ENCODE results near the gene BORCS6. TPM values are rescaled to one million over a fixed set of nuclear protein-coding genes. Genes with fewer than 3 reads are reported as not detected.

BORCS6 gene
- total and polyA plus RNA-seq, 5 experiments from 2014 or later, result 15.1 to 22.6 (median 16.1) TPM

- peak overlapping the region in 9 of 10 donors; percentile 49 to 87 (median 68) for H3K4me3 Mint-ChIP-seq
- POLR2A ChIA-PET, result interaction anchor here (0.6 to 41.9 kb wide), 8 partner anchors 9 to 678 kb away, joined by 4 to 1171 read pairs (median 24); partner anchors contain the start of genes ALOXE3, BORCS6, SLC35G6 and TMEM107
- DNase-seq (no peak), ATAC-seq (no peak)
- H3K27ac Mint-ChIP-seq, result peak overlapping the region in 8 of 10 donors; percentile 85 to 98 (median 94)
- peaks cover 32 to 61% (median 56%) of the 10 kb centered on the region in 4 donors for H3K4me1 Mint-ChIP-seq
- H3K9me3 Mint-ChIP-seq, result peaks cover 0 to 2% (median 0%) of the 10 kb centered on the region in 9 donors
- H3K36me3 Mint-ChIP-seq, result peaks cover 3 to 36% (median 14%) of the 10 kb centered on the region in 3 donors
- H3K27me3 Mint-ChIP-seq, result no peaks in the 10 kb centered on the region
These were observed 31.0 kb downstream of the BORCS6 start for GRCh38 chr17:8159032-8159400.

GRCh38 chr17:8158267-8159031, 31.5 kb downstream of the BORCS6 start:
- POLR2A ChIA-PET, result interaction anchor here (0.6 to 41.9 kb wide), 8 partner anchors 10 to 677 kb away, joined by 4 to 1171 read pairs (median 24); partner anchors contain the start of genes ALOXE3, BORCS6, SLC35G6 and TMEM107
- Mint-ChIP-seq H3K4me3 (peak overlapping the region; percentile 20 to 87 (median 66)), H3K27me3 (no peaks in the 10 kb centered on the region), H3K36me3 (peaks cover 3 to 39% (median 14%) of the 10 kb centered on the region in 3 donors), H3K4me1 (peaks cover 33 to 61% (median 53%) of the 10 kb centered on the region in 4 donors), H3K27ac (peak overlapping the region in 7 of 10 donors; percentile 85 to 97 (median 94)), H3K9me3 (peaks cover 0 to 3% (median 0%) of the 10 kb centered on the region in 9 donors)
- DNase-seq (peak; percentile 73 to 93 (median 84)), ATAC-seq (no peak)

GRCh38 chr17:8156246-8156992, 33.6 kb downstream of the BORCS6 start:
- ATAC-seq, result peak; percentile 67 to 71
- Mint-ChIP-seq H3K4me3 (no peak overlapping the region), H3K36me3 (peaks cover 3 to 50% (median 11%) of the 10 kb centered on the region in 3 donors), H3K27me3 (peaks cover 0 to 2% (median 0%) of the 10 kb centered on the region in 5 donors), H3K9me3 (peaks cover 0 to 5% (median 0%) of the 10 kb centered on the region in 9 donors), H3K27ac (no peak overlapping the region), H3K4me1 (peaks cover 31 to 70% (median 54%) of the 10 kb centered on the region in 4 donors)
- POLR2A ChIA-PET, result interaction anchor here (0.5 to 41.9 kb wide), 25 partner anchors 8 to 595 kb away, joined by 3 to 1171 read pairs (median 6); partner anchors contain the start of genes ALOXE3, BORCS6, CTC1 and FXR2
- peak; percentile 97 to 100 (median 100) for DNase-seq

GRCh38 chr17:8155996-8156245, 34.1 kb downstream of the BORCS6 start:
- peaks cover 0 to 6% (median 0%) of the 10 kb centered on the region in 9 donors for H3K9me3 Mint-ChIP-seq
- peaks cover 26 to 68% (median 53%) of the 10 kb centered on the region in 4 donors for H3K4me1 Mint-ChIP-seq
- DNase-seq, result no peak
- no peak overlapping the region for H3K4me3 Mint-ChIP-seq
- ATAC-seq, result no peak
- peaks cover 0 to 2% (median 0%) of the 10 kb centered on the region in 5 donors for H3K27me3 Mint-ChIP-seq
- no peak overlapping the region for H3K27ac Mint-ChIP-seq
- H3K36me3 Mint-ChIP-seq, result peaks cover 3 to 46% (median 8%) of the 10 kb centered on the region in 3 donors
- POLR2A ChIA-PET, result interaction anchor here (0.5 to 41.9 kb wide), 23 partner anchors 8 to 469 kb away, joined by 3 to 1171 read pairs (median 6); partner anchors contain the start of genes ALOXE3, BORCS6, CTC1 and HES7

- Mint-ChIP-seq H3K4me3 (no peak overlapping the region), H3K27me3 (peaks cover 0 to 2% (median 0%) of the 10 kb centered on the region in 5 donors), H3K4me1 (peaks cover 21 to 67% (median 52%) of the 10 kb centered on the region in 4 donors), H3K9me3 (peaks cover 0 to 6% (median 0%) of the 10 kb centered on the region in 9 donors), H3K36me3 (peaks cover 3 to 44% (median 6%) of the 10 kb centered on the region in 3 donors), H3K27ac (no peak overlapping the region)
- POLR2A ChIA-PET, result interaction anchor here (0.5 to 41.9 kb wide), 21 partner anchors 8 to 469 kb away, joined by 3 to 1171 read pairs (median 6); partner anchors contain the start of genes ALOXE3, BORCS6, CTC1 and HES7
- ATAC-seq, result no peak
- peak in 6 of 10 donors; percentile 11 to 80 (median 68) for DNase-seq
These were observed 34.6 kb downstream of the BORCS6 start for GRCh38 chr17:8155231-8155995.

- Mint-ChIP-seq H3K27ac (no peak overlapping the region), H3K36me3 (peaks cover 0 to 42% (median 4%) of the 10 kb centered on the region in 3 donors), H3K27me3 (peaks cover 0 to 2% (median 0%) of the 10 kb centered on the region in 5 donors), H3K4me1 (peaks cover 14 to 66% (median 51%) of the 10 kb centered on the region in 4 donors), H3K9me3 (peaks cover 0 to 6% (median 0%) of the 10 kb centered on the region in 9 donors), H3K4me3 (no peak overlapping the region)
- ATAC-seq, result no peak
- POLR2A ChIA-PET, result interaction anchor here (1.4 to 41.9 kb wide), 9 partner anchors 10 to 468 kb away, joined by 3 to 1171 read pairs (median 19); partner anchors contain the start of genes ALOXE3, BORCS6, HES7 and TMEM107
- DNase-seq, result peak in 1 of 10 donors; percentile 28
These were observed 35.3 kb downstream of the BORCS6 start for GRCh38 chr17:8154608-8155155.

- POLR2A ChIA-PET, result interaction anchor here (0.6 to 41.9 kb wide), 12 partner anchors 8 to 147 kb away, joined by 3 to 1171 read pairs (median 6); partner anchors contain the start of genes ALOXE3, BORCS6, CTC1 and TMEM107
- peak overlapping the region in 1 of 10 donors; percentile 98 for H3K27ac Mint-ChIP-seq
- H3K4me3 Mint-ChIP-seq, result no peak overlapping the region
- peak; percentile 79 to 99 (median 96) for DNase-seq
- H3K4me1 Mint-ChIP-seq, result peaks cover 9 to 65% (median 52%) of the 10 kb centered on the region in 4 donors
- peak; percentile 7 to 21 for ATAC-seq
- H3K27me3 Mint-ChIP-seq, result peaks cover 0 to 2% (median 0%) of the 10 kb centered on the region in 5 donors
- peaks cover 0 to 43% (median 8%) of the 10 kb centered on the region in 3 donors for H3K36me3 Mint-ChIP-seq
- peaks cover 0 to 6% (median 0%) of the 10 kb centered on the region in 9 donors for H3K9me3 Mint-ChIP-seq
These were observed 35.9 kb downstream of the BORCS6 start for GRCh38 chr17:8153957-8154607.

- peak overlapping the region in 1 of 10 donors; percentile 97 for H3K4me3 Mint-ChIP-seq
- DNase-seq (peak in 6 of 10 donors; percentile 23 to 63 (median 54)), ATAC-seq (no peak)
- peak overlapping the region in 1 of 10 donors; percentile 97 for H3K27ac Mint-ChIP-seq
- peaks cover 0 to 2% (median 0%) of the 10 kb centered on the region in 5 donors for H3K27me3 Mint-ChIP-seq
- POLR2A ChIA-PET, result interaction anchor here (0.6 to 41.9 kb wide), 12 partner anchors 9 to 147 kb away, joined by 3 to 1171 read pairs (median 4); partner anchors contain the start of genes BORCS6, CTC1, TMEM107 and VAMP2
- peaks cover 0 to 44% (median 9%) of the 10 kb centered on the region in 3 donors for H3K36me3 Mint-ChIP-seq
- peaks cover 0 to 6% (median 0%) of the 10 kb centered on the region in 9 donors for H3K9me3 Mint-ChIP-seq
- peaks cover 3 to 62% (median 50%) of the 10 kb centered on the region in 4 donors for H3K4me1 Mint-ChIP-seq
These were observed 36.4 kb downstream of the BORCS6 start for GRCh38 chr17:8153525-8153956.

- peaks cover 0 to 47% (median 9%) of the 10 kb centered on the region in 3 donors for H3K36me3 Mint-ChIP-seq
- POLR2A ChIA-PET, result interaction anchor here (0.6 to 41.9 kb wide), 12 partner anchors 9 to 148 kb away, joined by 3 to 1171 read pairs (median 6); partner anchors contain the start of genes BORCS6, TMEM107 and VAMP2
- H3K4me1 Mint-ChIP-seq, result peaks cover 0 to 64% (median 48%) of the 10 kb centered on the region in 4 donors
- peaks cover 0 to 6% (median 0%) of the 10 kb centered on the region in 9 donors for H3K9me3 Mint-ChIP-seq
- DNase-seq (peak in 3 of 10 donors; percentile 13 to 39 (median 37)), ATAC-seq (no peak)
- H3K27me3 Mint-ChIP-seq, result peaks cover 0 to 2% (median 0%) of the 10 kb centered on the region in 5 donors
- H3K27ac Mint-ChIP-seq, result peak overlapping the region in 1 of 10 donors; percentile 97
- peak overlapping the region in 1 of 10 donors; percentile 97 for H3K4me3 Mint-ChIP-seq
These were observed 36.9 kb downstream of the BORCS6 start for GRCh38 chr17:8153031-8153451.

- DNase-seq, result peak; percentile 65 to 88 (median 76)
- Mint-ChIP-seq H3K27ac (peak within 1 kb of the TSS in 1 of 10 donors; percentile 97), H3K36me3 (peaks cover 0 to 55% (median 12%) of the 10 kb centered on the region in 3 donors), H3K4me3 (peak within 1 kb of the TSS in 1 of 10 donors; percentile 97), H3K27me3 (peaks cover 0 to 2% (median 0%) of the 10 kb centered on the region in 5 donors), H3K4me1 (peaks cover 0 to 67% (median 48%) of the 10 kb centered on the region in 4 donors), H3K9me3 (peaks cover 0 to 6% (median 0%) of the 10 kb centered on the region in 9 donors)
- peak; percentile 4 to 6 for ATAC-seq
- POLR2A ChIA-PET, result interaction anchor here (0.7 to 41.9 kb wide), 10 partner anchors 9 to 283 kb away, joined by 3 to 1171 read pairs (median 7); partner anchors contain the start of genes BORCS6, NDEL1 and TMEM107
These were observed 37.7 kb downstream of the BORCS6 start, which contains the start of gene PER1 for GRCh38 chr17:8152112-8152775. Gene PER1, minus strand, starts transcription at chr17:8152404. Its CDS starts 1,698 bp downstream, at chr17:8150706.
